NB4 (cell line): ENCODE measurements around the gene EDDM13.

Source experiments
- CTCF ChIP-seq: IDR thresholded peaks from one replicate; pipeline ENCODE4 v1.5.1; 2012; ENCODE audit warnings: low read depth, low read length
- MAX ChIP-seq: IDR thresholded peaks from 2 replicates; pipeline ENCODE4 v1.6.1; 2011; ENCODE audit warnings: low read depth, low read length
- POLR2A ChIP-seq: IDR thresholded peaks from 2 replicates; pipeline ENCODE4 v1.6.1; 2011; ENCODE audit warnings: mild to moderate bottlenecking; ENCODE audit not compliant: insufficient read length; ENCODE audit errors: extremely low read depth

- no peak for TF ChIP-seq MAX
- TF ChIP-seq CTCF, result no peak
- no peak for TF ChIP-seq POLR2A
Observed at GRCh38 chr19:56312342-56312741, 39.8 kb downstream of the EDDM13 start.
